Stimulated activated CD4-positive, alpha-beta T cell treated with anti-CD3 and anti-CD28 coated beads, Interleukin-15, amount 100 ng/mL, for 48 hours (primary cell): ENCODE data around the gene PPP1R7.

Experiments used
- DNase-seq, 2 donors: peaks; one replicate each; pipeline ENCODE4 v3.0.0-alpha.2; 2020; ENCODE audit warnings: low read depth in 2 of 2

The PPP1R7 gene

DNA sequence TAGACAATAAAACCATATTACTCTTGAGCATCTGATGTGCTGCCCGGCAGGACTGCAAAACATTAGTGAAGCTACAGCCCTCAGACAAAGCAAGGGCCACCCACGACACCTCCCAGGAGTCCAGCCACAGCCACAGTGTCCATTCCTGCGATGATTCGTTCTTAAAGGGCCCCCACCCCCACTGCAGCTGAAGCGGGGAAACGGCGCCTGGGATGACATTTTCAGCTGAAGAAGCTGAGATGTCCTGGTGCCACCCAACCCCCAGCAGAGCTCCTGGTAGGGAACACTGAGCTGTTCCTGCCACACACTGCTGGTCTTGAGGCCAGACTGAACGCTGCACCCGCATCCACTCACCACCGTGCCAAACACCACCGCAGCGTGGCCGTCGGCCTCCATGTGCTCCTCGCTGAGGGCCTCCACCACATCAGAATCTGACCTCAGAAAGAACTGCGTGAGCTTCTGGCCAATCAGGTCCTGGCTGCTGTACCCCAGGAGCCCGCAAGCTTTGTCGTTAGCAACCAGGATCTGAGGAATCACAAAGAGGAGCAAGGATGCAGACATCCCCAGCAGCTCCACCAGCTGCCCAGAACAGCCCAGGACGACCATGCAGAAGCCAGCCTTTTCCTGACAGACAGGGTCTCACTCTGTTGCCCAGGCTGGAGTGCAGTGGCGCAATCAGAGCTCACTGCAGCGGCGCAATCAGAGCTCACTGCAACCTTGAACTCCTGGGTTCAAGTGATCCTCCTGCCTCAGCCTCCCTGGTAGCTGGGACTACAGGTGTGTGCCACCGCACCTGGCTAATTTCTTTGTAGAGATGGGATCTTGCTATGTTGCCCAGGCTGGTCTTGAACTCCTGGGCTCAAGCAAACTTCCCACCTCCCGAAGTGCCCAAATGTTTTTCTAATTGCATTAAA is 10.5 kb upstream of the PPP1R7 start:
- DNase-seq, result no peak

- DNase-seq, result no peak
Measured at GRCh38 chr2:241140445-241140840, 9.8 kb upstream of the PPP1R7 start.

GRCh38 chr2:241141214-241141770 is 9.0 kb upstream of the PPP1R7 start:
- DNase-seq, result no peak

DNA sequence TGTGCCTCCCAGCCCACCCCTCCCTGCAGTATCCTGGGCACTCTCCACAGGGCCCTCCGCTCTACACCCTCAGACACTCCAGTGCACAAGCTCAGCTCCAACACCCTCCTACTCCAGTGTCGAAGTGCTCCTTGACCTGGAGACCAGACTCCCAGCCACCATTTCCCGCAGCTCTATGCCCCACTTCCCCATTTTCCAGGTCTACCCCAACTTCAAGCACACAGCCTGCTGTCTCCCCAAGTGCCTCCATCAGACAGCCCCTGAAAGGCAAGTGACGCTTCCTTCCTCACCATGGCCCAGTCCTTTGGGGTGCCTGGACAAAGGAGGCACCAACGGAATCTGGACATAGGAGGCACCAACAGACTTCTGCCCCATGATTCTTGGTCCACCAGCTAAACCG is 8.2 kb upstream of the PPP1R7 start:
- DNase-seq, result no peak

- DNase-seq, result no peak
Measured at GRCh38 chr2:241142593-241142992, 7.7 kb upstream of the PPP1R7 start.

DNA sequence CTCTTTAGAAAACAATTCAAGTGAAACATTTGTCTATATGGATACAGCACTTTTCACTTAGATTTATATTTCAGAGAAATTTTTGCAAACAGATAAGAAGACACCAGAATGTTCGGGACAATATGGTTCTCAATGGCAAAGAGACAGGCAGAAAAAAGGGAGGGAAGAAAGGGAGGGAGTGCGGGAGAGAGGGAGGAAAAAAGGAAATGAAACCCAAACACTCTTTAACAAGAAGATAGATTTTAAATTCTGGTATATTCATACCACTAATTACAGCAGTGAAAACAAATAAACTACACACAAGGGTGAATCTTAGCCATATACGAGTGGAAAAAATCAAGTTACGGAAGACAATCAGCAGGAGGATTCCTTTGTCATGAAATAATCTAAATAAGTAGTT is 4.0 kb upstream of the PPP1R7 start:
- no peak for DNase-seq

GRCh38 chr2:241147336-241147735 is 2.9 kb upstream of the PPP1R7 start:
- DNase-seq, result no peak

GRCh38 chr2:241148239-241148638 is 2.0 kb upstream of the PPP1R7 start:
- no peak for DNase-seq

DNA sequence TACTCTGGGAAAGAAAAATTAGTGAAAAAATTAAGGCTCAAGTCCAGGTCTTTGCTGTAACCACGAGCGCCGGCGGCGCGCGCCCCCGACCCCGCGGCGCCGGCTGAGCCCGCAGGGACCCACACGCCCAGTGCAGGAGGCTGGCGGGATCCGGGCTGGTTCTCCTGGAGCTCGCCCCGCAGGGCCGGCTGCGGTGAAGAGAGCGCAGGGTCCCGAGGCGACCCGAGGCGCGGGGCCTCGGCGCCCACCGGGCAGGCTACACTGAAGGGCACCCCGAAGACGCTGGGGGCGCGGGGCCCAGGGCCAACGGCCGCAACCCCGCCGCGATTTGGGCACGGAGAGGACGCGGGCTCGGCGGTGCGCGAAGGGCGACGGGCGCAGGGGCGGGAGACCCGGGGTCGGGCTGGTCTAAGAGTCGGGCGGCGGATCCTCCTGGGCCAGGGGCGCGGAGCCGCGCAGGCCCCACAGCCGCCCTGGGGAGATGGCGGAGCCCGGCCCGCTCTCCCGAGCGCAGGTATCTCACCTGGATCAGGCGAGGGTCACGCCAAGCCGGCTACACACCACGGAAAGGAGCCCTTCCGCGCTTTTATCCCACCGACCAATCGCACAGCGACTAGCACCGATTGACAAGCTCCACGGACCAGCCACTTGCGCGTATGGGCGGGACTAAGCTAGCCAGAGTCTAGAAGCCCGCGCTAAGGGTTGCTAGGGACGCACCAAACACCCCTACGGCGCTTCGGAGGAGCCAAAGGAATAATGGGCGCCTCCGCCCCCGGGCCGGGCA is 1.2 kb upstream of the PPP1R7 start, which contains the start of gene PASK:
Gene PASK, minus strand, starts transcription at position 582 of the 784 bp plus-strand sequence. CDS start 6,440 bp downstream, outside the sequence.
- peak; percentile 93 to 94 for DNase-seq

- DNase-seq, result no peak
Measured at GRCh38 chr2:241149675-241149924, 667 bp upstream of the PPP1R7 start.

DNA sequence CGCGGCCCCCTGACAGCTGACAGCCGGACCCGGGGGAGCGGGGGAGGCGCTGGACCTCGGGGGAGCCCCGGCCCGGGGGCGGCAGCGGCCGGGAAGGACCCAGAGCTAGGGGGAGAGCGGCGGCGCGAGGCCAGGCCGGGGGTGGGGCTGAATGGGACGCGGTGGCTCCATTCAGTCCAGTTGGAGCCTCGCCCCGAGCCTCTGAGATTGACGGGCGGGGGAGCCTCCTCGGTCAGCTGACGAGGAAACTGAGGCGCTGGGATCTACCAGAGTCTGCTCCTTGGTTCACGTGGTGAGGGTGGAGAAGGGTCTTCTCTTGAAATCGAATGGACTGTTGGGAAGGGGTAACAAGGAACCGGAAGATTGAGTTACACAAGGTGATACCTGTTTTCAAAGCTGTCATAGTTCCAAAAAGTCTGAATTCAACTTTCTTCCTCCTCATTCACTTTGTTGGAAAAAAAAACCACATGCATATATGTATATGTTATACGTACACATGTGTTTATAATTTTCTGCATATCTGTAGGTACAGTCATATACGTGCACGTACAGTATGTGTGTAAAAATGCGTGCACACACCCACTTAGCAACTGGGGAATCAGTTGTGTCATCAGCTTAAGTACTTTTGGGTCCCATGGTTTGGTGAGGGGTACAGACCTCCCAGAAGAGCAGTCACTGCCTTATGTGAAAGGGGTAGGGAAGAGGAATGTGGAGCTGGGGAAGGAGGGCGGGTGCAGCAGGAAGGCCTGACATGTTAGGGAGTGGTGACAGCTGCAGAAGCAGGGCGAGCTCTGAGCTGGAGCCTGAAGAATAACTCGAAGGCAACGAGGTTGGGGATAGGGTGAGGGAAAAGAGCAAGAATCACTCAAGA is 628 bp downstream of the PPP1R7 start:
- DNase-seq, result no peak

DNA sequence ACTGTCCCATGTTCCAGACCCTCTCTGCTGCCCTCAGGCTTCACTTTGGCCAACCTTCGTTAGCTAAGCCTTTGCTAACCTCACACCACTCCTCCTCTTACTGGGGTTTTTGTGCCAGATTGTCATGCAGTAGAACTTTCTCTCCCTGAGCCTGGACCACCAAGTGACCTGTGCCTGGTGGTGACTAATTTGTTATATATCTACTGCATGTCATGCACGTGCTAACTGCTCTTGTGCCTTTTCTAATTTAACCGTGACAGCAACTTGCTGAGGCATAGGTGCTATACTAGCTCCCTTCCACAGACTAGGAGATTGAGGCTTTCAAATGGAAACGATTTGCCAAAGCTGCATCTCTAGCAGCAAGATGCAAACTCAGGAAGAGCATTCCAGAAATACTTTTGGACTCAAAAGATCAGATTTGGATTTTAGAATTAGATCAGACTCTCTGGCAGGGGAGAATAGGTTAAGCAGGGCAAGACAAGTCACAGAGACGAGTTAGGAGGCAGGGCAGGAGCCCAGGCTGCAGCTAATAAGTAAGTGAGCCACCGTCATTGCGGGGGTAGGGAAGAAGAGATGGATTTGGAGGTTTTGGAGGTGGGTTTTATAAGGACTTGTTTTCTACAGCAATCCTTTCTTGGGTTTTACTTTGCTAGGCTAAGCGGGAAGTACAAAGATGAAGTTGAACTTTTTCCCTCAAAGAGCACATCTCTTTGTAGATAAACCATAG is 1.8 kb downstream of the PPP1R7 start:
- DNase-seq, result no peak

- no peak for DNase-seq
Measured at GRCh38 chr2:241153616-241154015, 3.3 kb downstream of the PPP1R7 start.

GRCh38 chr2:241154915-241155314 is 4.6 kb downstream of the PPP1R7 start:
- DNase-seq, result peak; percentile 18 to 21

GRCh38 chr2:241155936-241156335 is 5.7 kb downstream of the PPP1R7 start:
- DNase-seq, result no peak

- DNase-seq, result no peak
Measured at GRCh38 chr2:241156971-241157441, 6.7 kb downstream of the PPP1R7 start.

DNA sequence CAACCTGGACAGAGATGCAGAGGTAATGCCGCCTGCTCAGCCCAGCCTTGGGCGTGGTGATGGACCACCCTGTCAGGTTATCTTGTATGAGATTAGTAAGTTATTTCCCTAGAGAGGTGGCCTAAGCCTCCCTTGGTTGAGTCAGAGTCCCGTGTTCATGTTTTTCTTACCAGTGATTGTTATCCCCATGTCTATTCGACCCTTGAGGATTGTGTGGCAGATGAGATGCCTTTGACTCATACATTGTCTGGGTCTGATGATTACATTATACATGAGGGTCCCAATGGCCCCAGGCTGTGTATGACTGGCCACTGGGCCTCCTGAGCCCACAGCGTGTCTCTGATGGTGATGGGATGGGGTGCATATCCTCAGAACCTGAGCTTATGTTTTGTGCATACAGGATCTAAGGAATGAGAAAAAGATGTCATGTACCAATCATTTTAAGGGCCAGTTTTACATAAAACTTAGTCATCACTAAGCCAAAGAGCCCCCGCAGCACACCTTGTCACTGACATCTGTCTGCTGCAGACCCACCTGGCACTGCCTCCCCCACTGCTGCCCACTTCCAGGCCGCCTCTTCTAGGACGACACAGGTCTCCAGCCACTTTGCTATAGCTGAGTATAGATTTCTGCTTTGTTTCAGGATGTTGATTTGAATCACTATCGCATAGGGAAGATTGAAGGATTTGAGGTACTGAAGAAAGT is 7.7 kb downstream of the PPP1R7 start:
- DNase-seq, result no peak

GRCh38 chr2:241158546-241158900 is 8.3 kb downstream of the PPP1R7 start:
- DNase-seq, result no peak

- no peak for DNase-seq
Measured at GRCh38 chr2:241159116-241159515, 8.8 kb downstream of the PPP1R7 start.

GRCh38 chr2:241160318-241160717 is 10.1 kb downstream of the PPP1R7 start:
- no peak for DNase-seq
